NCI-H2196 treated with DMSO at 0.1 percent for 48 hours (cell line): Measurements from ENCODE around the gene SERPINC1.
"Not testable (repeated sequence)": the region's sequence is repeated elsewhere in the genome, so short reads cannot be mapped to it uniquely, and the experiment has no call there.

Experiments used
- DNase-seq: peaks from one replicate; lab custom pipeline; 2025; ENCODE audit not compliant: unreplicated experiment; lab: John Stamatoyannopoulos, UW

The SERPINC1 gene

DNA sequence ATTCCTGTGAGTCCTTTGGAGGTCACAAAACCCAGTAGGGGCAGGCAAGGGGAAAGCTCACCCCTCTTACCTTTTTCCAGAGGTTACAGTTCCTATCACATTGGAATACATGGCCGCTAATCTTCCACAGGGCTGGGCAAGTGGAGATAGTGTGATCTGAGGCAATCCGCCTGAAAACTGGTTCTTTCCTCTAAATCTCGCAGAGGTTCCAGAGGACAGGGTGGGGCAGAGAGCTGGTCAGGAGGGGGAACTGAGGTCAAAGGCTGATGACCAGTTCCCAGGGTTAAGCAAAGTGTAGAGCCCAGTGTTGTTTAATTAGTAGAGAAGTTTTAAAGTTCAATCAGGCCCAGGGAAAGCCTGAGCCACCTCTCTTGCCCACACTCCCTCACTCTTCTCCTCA, at the start of gene SERPINC1:
Gene SERPINC1, minus strand, starts transcription at position 179 of the 400 bp plus-strand sequence. Its CDS starts 68 bp downstream, at position 111.
- DNase-seq, result no peak

DNA sequence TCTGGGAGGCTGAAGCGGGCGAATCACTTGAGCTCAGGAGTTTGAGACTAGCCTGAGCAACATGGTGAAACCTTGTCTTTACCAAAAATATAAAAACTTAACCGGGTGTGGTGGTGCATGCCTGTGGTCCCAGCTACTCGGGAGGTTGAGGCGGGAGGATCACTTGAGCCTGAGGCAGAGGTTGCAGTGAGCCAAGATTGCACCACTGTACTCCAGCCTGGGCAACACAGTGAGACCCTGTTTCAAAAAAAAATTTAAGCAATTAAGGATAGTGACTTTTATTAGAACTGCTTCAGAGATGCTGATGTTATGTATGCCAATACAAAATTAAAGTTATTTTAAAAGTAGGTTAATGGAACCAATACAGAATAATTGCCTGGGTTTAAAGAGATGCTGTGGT, 48.8 kb upstream of the SERPINC1 start:
- DNase-seq, result not testable (repeated sequence)

DNA sequence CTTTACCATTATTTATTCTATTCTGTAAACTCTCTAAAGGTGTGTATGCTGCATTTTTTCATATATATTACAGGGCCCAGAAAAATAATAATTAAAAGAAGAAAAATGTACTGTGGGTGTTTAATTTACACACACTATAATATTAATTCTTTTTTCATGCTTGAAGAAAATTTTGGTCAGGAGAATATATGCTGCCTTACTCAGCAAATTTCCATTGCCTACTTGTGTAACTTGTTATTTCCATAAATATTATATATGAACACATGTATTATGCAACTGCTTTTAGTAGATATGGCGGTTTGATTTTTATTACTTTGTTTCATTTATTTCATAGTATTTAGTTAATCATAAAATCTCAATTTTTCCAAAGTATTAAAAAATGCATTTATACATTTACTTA, 46.4 kb upstream of the SERPINC1 start:
- DNase-seq, result no peak

DNA sequence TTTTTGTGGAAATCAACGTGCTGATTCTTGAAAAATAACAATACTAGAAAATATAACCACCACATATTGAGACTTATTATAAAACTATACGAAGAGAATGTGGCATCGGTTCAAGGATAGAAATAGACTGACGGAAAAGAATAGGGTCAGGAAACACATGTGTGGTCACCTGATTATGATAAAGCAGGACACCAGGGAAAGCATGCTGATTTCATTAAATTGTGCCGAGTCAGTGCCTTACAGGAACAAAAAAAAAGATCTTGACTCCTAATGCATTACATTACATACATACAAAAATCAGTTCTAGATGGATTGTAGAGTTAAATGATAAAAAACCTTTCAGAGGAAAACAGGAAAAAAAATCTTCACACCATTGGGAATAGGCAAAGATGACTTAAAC, 43.5 kb upstream of the SERPINC1 start:
- no peak for DNase-seq

DNA sequence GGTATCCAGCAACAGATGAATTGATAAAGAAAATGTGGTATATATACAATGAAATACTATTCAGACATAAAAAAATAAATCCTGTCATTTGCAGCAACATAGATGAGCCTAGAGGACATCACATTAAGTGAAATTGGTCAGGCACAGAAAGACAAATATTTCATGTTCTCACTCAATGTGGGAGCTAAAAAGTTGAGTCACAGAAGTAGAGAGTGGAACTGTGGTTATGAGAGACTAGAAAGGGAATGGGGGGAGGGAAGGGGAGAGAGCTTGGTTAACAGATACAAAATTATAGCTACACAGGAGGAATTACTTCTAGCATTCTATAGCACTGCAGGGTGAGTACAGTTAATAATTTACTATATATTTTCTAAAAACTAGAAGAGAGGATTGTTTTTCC, 37.1 kb upstream of the SERPINC1 start:
- no peak for DNase-seq

DNA sequence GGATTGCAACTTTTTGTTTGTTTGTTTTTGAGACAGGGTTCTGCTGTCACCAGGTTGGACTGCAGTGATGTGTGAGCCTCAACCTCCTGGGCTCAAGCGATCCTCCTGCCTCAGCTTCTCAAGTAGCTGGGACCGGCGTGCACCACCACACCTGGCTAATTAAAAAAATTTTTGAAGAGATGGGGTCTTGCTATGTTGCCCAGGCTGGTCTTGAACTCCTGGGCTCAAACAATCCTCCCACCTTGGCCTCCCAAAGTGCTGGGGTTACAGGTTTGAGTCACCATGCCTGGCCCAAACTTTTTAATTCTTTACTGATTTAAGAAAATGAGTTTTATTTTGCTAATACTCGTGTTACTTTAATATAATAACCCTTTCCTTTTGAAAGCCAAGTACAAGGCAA, 31.5 kb upstream of the SERPINC1 start:
- DNase-seq, result no peak

DNA sequence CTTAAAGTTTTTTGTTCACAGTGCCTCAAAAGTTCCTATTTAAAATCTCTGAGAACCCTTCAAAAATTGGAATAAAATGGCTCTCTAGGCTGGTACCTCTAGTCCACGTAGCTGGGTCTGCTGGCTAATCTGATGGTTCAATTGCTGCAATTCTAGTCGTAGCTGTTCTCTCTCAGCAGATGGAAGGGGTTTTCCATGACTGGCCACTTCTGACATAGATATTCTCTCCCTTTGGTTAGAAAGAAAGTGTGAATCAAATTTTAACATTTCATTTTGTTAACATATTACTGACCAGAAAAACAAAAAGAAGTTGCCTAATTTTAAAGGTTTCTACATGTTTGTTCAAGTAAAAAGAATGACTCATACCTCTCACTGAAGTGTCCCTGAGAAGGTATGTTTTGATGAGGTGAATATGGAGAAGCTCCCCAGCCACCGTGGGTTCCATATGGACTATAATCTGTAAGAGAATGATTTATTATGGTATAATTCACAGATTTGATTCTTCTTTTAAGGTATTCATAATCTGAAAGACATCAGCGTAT, 29.3 kb upstream of the SERPINC1 start:
- DNase-seq, result no peak

DNA sequence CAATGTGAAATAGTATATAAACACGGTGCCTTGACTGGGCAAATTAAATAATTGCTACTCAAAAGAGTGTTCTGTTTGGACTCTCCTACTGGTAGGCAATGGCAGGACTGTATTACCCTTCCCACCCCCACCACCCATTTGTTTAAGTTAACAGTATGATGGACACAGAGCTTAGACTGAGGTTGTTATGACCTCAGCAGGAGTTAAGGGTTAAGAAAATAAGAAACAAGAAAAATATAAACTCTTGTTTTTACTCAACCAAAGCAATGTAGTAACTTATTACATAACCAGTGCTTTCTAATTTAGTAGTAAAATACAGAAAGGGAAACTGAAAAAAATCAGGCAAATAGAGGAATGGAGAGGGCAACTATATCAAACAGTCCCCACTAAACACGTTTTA, 19.9 kb upstream of the SERPINC1 start:
- no peak for DNase-seq

DNA sequence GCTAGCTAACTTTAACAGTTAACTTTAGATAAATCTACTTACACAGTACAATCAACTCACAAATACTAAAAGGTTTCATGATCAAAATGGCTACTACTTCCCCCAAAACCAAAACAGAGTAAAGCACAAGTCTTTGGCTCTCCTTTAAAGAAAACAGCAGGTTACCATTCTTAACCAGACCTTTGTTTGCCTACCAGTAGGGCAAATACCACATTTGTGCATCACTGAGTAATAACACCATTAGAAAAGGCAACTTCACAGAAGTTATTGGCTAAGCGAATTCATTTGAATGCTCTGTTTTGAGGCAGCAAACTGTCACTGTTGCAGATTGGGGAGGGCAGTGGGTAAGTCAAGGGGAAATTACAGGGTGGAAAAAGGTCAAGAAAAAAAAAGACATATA, 17.3 kb upstream of the SERPINC1 start:
- no peak for DNase-seq

DNA sequence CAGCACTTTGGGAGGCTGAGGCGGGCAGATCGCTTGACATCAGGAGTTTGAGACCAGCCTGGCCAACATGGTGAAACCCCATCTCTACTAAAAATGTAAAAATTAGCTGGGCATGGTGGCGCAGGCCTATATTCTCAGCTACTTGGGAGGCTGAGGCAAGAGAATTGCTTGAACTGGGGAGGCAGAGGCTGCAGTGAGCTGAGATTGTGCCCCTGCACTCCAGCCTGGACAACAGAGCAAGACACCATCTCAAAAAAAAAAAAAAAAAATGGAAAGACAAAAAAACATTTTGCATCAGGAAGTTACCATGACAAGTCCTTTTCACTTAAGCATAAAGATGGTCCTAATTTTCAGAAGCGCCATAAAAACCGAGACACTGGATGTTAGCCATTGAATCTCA, 13.4 kb upstream of the SERPINC1 start:
- not testable (repeated sequence) for DNase-seq

DNA sequence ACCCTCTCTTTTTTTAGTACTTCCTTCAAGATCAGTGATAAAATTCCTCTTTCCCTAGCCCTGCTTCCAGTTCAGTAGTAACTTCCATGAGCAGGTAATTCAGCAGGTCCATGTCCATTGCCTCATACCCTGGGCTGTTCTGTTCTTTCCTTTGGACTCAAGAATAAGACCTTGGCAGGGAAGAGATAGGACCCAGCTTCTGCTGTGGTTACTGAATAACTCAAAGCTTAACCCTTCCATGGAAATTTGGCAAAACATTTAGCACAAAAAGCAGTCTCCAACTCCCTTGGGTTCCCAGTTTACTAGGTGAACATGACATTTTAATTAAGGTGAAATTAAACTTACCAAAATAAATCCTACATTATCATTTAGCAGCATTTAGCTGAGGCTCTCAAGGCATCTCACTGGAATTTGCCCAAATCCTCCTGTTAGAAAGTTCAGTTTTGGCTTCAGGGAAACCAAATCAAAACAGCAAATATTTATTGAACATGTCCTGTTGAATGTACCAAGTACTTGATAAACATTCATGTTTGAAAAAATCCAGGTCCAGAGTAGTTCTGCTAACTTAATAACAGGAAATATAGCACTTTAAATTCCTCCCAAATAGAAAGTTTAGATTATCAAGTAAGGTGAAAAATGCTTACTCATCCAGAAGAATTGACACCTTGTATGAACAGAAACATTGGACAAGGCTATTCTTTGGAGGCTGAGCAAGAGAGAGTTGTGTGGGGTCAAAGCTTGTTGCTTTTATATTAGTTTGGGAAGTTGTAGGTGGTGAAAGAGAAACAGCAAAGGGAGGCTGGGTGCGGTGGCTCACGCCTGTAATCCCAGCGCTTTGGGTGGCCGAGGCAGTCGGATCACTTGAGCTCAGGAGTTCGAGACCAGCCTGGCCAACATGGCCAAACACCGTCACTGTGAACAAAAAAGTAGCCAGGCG, 8.4 kb upstream of the SERPINC1 start:
- no peak for DNase-seq

DNA sequence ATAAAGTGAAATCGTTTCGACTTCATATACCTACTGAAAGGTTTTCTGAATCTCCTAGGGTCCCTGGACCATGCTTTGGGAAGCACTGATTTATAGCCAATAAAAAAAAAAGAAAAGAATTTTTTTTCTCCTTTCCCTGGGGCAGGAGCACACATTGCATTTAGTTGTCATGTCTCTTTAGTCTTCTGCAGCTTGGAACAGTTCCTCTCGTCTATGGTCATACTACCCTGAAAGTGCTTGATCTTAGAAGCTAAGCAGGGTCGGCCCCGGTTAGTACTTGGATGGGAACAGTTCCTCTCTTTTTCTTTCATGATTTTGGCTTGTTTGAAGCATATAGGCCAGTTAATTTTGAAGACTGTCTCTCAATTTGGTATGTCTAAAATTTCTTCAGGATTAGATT, 3.7 kb upstream of the SERPINC1 start:
- DNase-seq, result no peak

DNA sequence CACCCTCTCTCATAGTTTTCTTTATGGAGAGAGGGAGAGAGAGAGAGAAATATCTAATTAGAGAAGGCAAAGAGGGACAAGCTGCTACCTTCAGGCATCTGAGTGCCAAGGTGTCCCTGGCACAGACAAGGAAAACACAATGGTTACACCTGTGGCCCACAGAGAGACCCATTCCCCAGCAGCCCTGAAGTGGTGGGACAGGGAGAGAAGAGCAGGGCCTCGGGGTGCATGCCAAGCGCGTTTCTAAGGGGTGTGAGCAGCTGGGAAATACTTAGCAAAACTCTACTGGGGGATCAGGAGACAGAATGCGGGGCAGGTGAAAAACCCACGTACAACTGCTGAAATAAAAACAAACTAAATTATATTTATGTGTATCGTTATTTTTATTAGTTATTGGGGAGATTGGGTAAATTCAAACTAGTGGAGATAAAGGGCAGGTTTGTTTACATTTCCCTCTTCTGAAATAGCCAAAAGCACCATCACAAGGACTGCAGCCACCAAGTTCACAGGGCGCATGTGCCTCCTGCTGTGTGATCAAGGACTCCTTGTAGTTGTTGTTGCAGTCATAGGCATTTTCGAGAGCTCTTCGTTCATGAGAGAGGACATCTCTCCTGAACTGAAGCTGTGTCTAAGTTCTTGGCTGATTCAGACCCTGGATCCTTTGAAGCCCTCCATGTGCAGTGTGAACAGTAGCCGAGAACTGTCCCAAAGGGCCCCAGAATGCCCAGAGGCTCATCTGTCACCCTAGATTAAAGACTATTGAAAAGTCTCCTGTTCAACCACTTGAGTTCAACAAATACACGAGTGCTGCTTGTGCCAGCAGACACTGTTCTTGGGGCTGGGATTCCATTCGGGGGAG, 737 bp upstream of the SERPINC1 start:
- DNase-seq, result no peak

DNA sequence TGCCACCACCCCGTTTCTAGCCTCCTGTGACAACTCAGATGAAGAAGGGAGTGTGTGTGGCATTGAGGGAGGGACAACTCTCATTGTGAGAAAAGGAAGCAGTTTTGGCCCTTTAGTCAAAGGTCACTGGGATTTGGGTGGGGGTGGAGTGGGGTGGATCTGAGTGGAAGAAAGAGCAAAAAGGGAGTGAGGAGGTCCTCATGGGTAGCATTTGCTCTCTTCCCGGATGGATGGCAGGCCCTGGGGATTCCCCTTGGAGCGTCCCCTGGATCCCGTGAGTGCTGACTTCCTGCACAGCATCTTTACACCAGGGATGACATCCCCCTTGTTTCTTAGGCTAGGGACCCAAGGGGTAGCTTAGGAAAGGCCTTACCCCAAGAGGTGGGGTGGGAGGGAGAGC, 460 bp downstream of the SERPINC1 start:
- DNase-seq, result no peak

DNA sequence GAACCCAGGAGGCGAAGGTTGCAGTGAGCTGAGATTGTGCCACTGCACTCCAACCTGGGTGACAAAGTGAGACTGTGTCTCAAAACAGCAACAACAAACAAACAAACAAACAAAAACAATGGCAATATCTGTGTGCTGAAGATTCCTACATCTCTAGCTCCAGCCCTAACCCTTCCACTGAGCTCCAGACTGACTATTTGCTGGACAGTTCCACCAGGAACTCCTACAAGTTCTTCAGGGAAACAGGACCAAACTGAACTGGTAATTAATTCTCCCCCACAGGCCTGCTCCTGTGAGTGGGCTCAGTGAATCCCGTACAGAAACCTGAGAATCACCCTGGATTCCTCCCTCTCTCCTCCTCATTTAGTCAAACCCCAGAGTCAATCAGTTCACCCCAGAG, 1.5 kb downstream of the SERPINC1 start:
- DNase-seq, result no peak

DNA sequence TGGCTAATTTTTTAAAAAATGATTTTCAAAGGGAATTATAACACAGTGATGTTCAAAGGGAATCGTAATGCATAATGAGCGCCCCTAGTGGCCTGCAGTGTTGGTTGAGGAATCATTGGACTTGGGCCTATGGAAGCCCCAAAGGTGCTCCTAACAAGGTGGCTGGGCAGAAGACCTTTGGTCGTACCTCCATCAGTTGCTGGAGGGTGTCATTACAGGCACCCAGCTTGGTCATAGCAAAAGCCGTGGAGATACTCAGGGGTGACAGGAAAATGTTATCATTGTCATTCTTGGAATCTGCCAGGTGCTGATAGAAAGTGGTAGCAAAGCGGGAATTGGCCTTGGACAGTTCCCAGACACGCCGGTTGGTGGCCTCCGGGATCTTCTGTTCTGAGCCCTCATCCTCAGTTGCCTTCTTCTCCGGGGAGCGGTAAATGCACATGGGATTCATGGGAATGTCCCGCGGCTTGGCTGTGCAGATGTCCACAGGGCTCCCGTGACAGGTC, 2.7 kb downstream of the SERPINC1 start:
- DNase-seq, result no peak

DNA sequence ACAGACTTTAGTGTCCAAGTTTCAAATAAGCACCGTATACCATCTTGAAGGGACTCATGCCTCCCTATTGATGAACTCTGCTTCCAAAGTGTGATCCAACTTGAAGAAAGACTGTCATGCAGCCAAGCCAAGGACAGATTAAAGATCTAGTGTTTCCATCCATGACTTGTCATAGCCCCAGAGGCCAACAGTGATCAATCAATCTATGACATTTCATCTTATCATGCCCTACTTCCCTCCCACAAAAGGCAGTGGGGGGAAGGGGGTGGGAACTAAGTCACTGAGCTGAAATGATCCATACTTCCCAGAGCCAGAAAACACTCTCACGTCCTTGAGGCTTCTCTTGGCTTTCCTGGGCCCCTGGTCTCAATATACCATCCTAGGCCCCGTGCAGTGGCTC, 4.0 kb downstream of the SERPINC1 start:
- DNase-seq, result no peak

DNA sequence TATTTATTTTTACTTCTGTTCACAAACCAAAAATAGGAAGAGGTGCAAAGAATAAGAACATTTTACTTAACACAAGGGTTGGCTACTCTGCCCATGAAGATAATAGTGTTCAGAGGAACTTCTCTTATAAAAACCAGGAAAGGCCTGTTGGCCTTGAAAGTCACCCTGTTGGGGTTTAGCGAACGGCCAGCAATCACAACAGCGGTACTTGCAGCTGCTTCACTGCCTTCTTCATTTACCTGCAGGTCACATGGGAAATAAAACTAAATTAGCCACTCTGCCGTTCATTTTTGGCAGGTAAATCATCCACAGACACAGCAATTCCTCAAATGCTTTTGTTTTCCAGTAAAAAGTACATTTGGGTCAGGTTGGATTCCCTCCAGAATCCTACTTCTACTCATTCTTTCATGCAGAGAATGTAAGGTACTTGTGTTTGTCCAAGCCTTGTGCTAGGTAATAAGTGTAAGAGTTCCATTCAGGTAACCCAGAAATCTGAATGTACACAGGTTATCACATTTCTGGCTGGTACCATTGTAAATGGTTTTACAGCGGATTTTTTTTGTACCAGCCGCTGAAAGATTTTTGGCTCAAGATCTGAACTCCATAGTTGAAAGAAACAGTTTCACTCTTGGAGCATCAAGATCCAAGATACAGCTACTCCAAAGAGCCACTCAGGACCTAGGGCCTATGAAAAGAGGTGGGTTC, 13.1 kb downstream of the SERPINC1 start:
- no peak for DNase-seq

DNA sequence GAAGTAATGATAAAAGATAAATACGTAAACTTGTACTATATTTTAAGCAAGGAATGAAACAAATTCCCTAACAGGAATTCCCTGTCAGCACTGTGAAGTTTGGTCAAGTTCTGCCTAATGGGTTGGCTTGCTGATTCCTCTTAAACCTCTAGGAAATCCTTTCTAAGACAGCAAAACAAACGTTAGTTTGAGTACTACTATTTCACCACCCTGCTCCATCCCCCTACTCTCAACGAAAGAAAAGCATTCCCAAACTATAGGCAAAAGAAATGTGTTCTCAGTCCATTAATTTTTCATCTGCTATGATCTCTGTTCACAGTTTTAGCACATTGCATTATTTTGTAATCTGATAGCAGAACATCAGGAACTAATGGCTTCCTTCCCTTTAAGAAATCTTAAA, 16.1 kb downstream of the SERPINC1 start:
- DNase-seq, result no peak

DNA sequence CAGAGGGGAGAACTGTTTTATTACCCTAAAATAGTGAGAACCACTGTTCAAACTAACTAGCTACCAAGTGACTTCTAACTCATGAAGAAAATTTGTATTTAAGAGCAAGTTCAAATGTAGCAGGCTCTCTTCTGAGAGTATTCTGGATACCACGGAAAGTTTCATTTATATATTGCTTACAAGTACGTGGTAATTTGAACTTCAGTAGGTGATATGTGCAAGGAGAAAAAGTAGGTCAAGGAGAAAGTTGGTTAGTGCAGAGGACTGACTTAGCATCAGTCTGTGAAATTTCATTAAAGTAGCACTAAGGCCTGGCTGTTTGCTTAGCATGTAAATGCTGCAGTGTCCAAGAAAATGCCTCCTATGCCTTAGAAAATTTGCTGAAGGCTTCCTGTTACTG, 16.7 kb downstream of the SERPINC1 start:
- DNase-seq, result no peak

DNA sequence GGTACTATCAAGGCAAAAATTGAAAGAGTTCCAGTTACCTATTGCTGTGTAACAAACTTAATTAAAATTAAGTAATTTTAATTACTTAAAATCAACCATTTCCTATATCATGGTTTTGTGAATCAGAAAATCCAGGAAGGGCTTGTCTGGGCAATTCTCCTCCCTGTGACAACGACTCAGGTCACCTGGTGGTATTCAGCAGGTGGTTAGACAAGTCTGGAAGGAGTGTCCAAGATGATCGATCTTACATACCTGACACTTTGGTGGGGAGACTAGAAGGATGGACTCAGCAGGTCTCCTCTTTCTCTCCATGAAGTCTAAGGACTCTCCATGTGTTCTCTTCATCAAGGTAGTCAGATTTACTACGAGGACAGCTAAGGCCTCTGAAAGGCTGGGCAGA, 22.9 kb downstream of the SERPINC1 start:
- DNase-seq, result no peak
